NOMO-1 treated with DMSO at 0.1 percent for 48 hours (cell line): ENCODE data around the gene ERI3.

Experiments
- DNase-seq: peaks from one replicate; lab custom pipeline; 2025; ENCODE audit not compliant: unreplicated experiment; lab: John Stamatoyannopoulos, UW

Gene ERI3

DNA sequence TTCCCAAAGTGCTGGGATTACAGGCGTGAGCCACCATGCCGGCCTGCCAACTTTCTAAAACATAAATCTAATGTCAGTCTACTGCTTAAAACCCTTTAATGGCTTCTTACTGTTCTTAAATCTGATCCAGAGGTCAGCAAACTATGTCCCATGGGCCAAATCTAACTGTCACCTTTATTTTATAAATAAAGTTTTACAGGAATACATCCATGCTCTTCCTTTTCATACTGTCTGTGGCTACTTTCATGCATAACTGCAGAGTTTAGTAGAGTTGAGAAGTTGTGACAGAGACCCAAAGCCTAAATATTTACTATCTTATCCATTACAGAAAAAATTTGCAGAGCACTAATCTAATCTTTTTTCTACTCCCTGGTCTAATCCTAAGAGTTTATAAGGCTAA, 3.8 kb downstream of the ERI3 start:
- no peak for DNase-seq

GRCh38 chr1:44348061-44348485, 7.0 kb downstream of the ERI3 start:
- DNase-seq = no peak

DNA sequence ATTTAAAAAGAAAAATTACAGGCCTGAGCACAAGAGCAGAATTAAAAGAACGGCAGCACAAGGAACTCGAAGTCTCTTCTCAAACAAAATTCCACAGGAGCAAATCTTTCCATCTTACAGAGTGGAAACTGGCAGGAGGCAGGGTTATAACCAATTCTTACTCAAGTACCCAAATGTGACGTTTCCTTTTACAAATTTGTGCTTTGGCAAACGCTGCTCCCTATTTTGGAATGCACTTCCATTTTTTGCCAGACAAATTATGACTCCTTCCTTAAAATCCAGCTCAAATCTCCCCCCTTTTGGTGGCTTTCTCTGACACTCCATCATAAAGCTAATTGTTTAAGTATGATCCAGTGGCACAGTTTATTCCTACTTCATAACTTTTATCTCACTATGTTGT, 7.8 kb downstream of the ERI3 start:
- no peak for DNase-seq

GRCh38 chr1:44346878-44347277, 8.2 kb downstream of the ERI3 start:
- no peak for DNase-seq

DNA sequence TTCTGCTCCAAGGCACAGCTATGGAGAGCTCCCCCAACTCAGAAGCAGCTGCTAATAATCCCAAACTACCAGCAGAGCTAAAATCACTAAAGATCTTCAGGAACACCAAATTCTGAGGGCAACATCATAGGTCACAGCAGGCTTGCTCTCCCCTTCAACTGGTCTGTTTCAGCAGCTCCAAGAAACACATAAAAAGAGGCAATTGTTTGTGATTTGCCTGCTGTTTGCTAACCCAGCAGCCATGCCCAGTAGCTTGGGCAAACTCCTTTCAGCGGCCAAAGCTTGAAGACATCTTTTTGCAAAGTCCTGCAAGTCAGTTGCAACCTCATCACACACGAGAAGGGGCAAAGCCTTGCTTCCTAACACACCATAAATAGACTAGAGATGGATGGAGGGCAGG, 8.9 kb downstream of the ERI3 start:
- no peak for DNase-seq

- DNase-seq = no peak
Measured at GRCh38 chr1:44345187-44345775, 9.8 kb downstream of the ERI3 start.

- no peak for DNase-seq
Measured at GRCh38 chr1:44339731-44340130, 15.3 kb downstream of the ERI3 start.

DNA sequence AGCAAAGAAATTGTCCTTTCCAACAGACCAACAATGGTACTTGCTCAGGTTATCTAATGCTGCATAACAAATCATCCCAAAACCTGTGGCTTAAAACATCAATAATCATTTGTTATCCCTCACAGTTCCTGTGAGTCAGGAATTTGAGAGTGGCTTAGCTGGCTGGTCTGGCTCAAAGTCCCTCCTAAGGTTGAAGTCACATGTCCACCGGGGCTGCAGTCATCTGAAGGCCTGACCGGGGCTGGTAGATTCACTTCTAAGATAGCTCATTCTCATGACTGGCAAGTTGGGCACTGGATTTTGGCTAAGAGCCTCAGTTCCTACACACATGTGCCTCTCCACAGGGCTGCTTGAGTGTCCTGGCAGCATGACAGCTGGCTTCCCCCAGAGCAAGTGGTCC, 16.9 kb downstream of the ERI3 start:
- DNase-seq = no peak

GRCh38 chr1:44336668-44337067, 18.4 kb downstream of the ERI3 start:
- no peak for DNase-seq

GRCh38 chr1:44334968-44335367, 20.1 kb downstream of the ERI3 start:
- no peak for DNase-seq

- no peak for DNase-seq
Measured at GRCh38 chr1:44333376-44333775, 21.7 kb downstream of the ERI3 start.

- no peak for DNase-seq
Measured at GRCh38 chr1:44332505-44332904, 22.6 kb downstream of the ERI3 start.

DNA sequence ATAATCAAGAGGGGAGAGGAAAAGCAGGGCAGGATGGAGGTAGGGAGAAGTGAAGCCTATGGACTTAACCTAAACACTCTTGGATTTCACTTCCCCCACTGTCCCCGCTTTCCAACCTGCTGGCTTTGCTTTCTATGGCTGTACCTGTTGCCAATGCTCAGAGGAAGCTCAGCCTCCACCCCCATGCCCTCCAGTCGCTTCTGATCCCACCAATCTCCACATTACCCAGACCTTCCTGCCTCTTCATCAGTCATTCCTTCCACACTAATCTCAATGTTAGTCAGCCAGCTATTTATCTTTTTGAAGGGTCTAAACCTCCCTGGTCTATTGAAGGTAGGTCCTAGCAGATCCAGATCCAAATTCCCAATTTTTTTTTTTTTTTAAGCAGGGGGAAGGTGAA, 24.1 kb downstream of the ERI3 start:
- no peak for DNase-seq

- DNase-seq = no peak
Measured at GRCh38 chr1:44328671-44329416, 26.2 kb downstream of the ERI3 start.

DNA sequence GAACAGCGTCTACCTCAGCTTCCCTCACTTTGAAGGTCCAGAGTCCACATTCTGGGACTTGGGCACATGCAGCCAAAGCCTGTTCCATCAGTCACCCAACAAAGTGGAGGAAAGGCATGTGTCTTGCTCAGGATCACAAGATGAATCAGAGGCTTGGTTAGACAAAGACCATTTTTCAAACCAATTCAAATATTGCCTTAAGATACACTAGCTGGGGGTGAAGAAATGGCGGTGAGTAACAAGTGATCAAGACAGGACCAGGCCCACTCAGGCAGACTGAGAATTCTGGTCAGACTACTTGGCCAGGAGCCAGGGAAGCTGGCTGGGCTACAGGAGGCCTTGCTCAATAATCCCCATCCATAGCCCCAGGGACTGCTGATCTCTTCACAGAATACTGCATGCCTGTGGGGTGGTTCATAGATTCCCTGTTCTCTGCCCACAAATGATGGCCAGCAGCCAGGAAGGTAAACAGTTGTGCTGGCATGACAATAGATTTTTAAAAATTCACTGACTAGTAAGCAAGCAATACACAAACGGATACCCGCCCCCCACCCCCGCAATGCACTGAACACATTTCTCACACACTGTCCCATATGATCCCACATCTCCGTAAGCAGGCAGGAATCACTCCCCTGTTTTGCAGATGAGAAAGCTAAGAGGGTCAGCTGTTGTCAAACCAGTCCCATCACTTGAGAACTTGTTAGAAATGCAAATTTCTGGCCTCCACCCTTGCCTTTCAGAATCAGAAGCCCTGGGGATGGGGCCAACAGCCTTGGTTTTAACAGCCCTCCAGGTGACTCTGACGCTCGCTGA, 27.2 kb downstream of the ERI3 start:
- DNase-seq = no peak

GRCh38 chr1:44326821-44327465, 28.1 kb downstream of the ERI3 start:
- no peak for DNase-seq

DNA sequence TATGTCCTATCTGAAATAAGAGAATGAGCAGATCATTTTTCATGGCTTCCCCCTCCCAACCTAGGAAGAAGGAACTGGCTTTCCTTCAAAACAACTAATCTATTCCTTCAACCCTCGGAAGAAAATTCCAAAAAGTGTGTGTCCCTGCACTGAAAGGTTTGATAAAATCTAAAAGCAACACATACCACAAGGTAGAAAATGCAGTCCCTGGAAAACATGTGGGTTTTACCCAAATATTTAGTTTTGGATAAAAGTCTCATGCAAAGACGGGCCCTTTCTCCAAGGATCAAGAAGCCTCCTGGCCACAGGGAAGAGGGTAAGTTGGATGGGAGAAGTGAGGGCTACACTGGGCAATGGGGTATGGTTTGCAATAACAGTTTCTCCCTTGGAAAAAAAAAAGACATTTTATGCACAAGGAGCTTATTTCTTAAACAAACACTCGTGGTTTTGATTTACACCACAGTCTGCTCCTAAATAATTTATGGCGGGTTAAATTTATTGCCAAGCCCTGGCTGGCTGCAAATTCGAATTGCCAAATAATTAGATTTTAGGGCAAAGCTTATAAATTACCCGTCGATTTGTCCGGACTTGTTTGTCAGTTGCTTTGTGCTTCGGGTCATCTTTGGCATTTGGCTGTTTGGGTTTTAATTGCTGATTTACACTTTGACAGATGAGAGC, 28.9 kb downstream of the ERI3 start:
- DNase-seq = no peak

DNA sequence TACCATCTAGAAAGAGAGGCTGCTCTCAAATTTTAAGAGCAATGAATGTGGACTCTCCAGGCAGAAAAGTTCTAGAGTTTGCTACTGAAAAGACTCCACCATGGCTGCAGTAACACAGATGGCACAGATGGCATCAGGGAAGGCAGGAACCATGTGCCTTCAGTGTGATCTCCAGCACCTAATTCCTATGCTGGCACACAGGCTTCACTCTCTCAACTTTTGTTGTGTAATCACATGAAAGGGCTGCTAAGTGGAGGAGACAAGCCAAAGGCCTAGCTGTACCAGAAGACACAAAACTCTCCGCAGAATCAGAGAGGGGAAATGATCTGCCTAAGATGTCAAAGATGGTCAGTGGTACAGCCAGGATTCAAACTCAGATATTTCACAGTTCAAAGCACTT, 31.1 kb downstream of the ERI3 start:
- DNase-seq = no peak

GRCh38 chr1:44322367-44322766, 32.7 kb downstream of the ERI3 start:
- no peak for DNase-seq

GRCh38 chr1:44321466-44321865, 33.6 kb downstream of the ERI3 start:
- DNase-seq = no peak
